Parathyroid adenoma (tissue), 2 donors: ENCODE measurements around the gene MAP3K10.

ENCODE experiments used
- H2AFZ ChIP-seq: fragments of 300-600 bp; sonication (generic); one replicate; pipeline ENCODE4 v1.7.0; 2017; ENCODE audit warnings: antibody characterized with exemption, mild to moderate bottlenecking
- H3K27ac ChIP-seq: fragments of 300-600 bp; sonication (generic); one replicate; pipeline ENCODE4 v1.7.0; 2017
- H3K27me3 ChIP-seq: fragments of 300-600 bp; sonication (generic); one replicate; pipeline ENCODE4 v1.7.0; 2017; ENCODE audit warnings: low read length; ENCODE audit not compliant: control insufficient read depth, insufficient read depth
- H3K36me3 ChIP-seq: fragments of 300-600 bp; sonication (generic); one replicate; pipeline ENCODE4 v1.7.0; 2017; ENCODE audit warnings: low read length; ENCODE audit not compliant: control insufficient read depth, insufficient read depth
- H3K4me1 ChIP-seq: fragments of 300-600 bp; sonication (generic); one replicate; pipeline ENCODE4 v1.7.0; 2017; ENCODE audit warnings: control low read depth
- H3K4me2 ChIP-seq: fragments of 300-600 bp; sonication (generic); one replicate; pipeline ENCODE4 v1.7.0; 2017; ENCODE audit warnings: low read length
- H3K4me3 ChIP-seq: fragments of 300-600 bp; sonication (generic); one replicate; pipeline ENCODE4 v1.7.0; 2017; ENCODE audit warnings: low read depth, low read length
- H3K79me2 ChIP-seq: fragments of 300-600 bp; sonication (generic); one replicate; pipeline ENCODE4 v1.7.0; 2017; ENCODE audit warnings: control low read depth
- H3K9ac ChIP-seq: fragments of 300-600 bp; sonication (generic); one replicate; pipeline ENCODE4 v1.7.0; 2017; ENCODE audit warnings: mild to moderate bottlenecking
- H3K9me3 ChIP-seq: fragments of 300-600 bp; sonication (generic); one replicate; pipeline ENCODE4 v1.7.0; 2017; ENCODE audit warnings: low read length; ENCODE audit not compliant: control insufficient read depth
- CTCF ChIP-seq: fragments of 300-600 bp; sonication (generic); IDR thresholded peaks from one replicate; pipeline ENCODE4 v1.7.0; 2017; ENCODE audit warnings: antibody characterized with exemption, mild to moderate bottlenecking
- donor health status: primary hyperparathyroidism.

MAP3K10 gene

GRCh38 chr19:40252395-40252794 lies 61.2 kb downstream of the MAP3K10 start:
- no peak overlapping the region for H3K9ac ChIP-seq
- no peaks in the 10 kb centered on the region for H3K27me3 ChIP-seq
- no peak overlapping the region for H3K4me2 ChIP-seq
- H3K4me1 ChIP-seq: peaks cover 17% of the 10 kb centered on the region
- no peaks in the 10 kb centered on the region for H3K9me3 ChIP-seq
- no peaks in the 10 kb centered on the region for H3K36me3 ChIP-seq
- H3K79me2 ChIP-seq: peaks cover 30% of the 10 kb centered on the region
- no peak overlapping the region for H2AFZ ChIP-seq
- no peak for TF ChIP-seq CTCF
- H3K4me3 ChIP-seq: no peak overlapping the region
- H3K27ac ChIP-seq: no peak overlapping the region

- no peak for TF ChIP-seq CTCF
- H3K79me2 ChIP-seq: peaks cover 36% of the 10 kb centered on the region
- no peak overlapping the region for H3K27ac ChIP-seq
- no peak overlapping the region for H2AFZ ChIP-seq
- H3K36me3 ChIP-seq: no peaks in the 10 kb centered on the region
- no peak overlapping the region for H3K4me3 ChIP-seq
- H3K9me3 ChIP-seq: no peaks in the 10 kb centered on the region
- H3K27me3 ChIP-seq: no peaks in the 10 kb centered on the region
- H3K9ac ChIP-seq: no peak overlapping the region
- H3K4me2 ChIP-seq: no peak overlapping the region
- H3K4me1 ChIP-seq: peaks cover 13% of the 10 kb centered on the region
Observed at GRCh38 chr19:40253611-40254092, 62.4 kb downstream of the MAP3K10 start.

- H3K4me2 ChIP-seq: no peak overlapping the region
- peaks cover 13% of the 10 kb centered on the region for H3K4me1 ChIP-seq
- peaks cover 34% of the 10 kb centered on the region for H3K79me2 ChIP-seq
- no peak overlapping the region for H3K9ac ChIP-seq
- H2AFZ ChIP-seq: no peak overlapping the region
- H3K27ac ChIP-seq: no peak overlapping the region
- no peak overlapping the region for H3K4me3 ChIP-seq
- no peaks in the 10 kb centered on the region for H3K9me3 ChIP-seq
- no peaks in the 10 kb centered on the region for H3K27me3 ChIP-seq
- TF ChIP-seq CTCF: no peak
- no peaks in the 10 kb centered on the region for H3K36me3 ChIP-seq
Observed at GRCh38 chr19:40254714-40255418, 63.6 kb downstream of the MAP3K10 start.

GRCh38 chr19:40255619-40256166 lies 64.5 kb downstream of the MAP3K10 start:
- TF ChIP-seq CTCF: no peak
- no peaks in the 10 kb centered on the region for H3K9me3 ChIP-seq
- H3K4me1 ChIP-seq: peaks cover 13% of the 10 kb centered on the region
- H3K4me2 ChIP-seq: no peak overlapping the region
- H3K4me3 ChIP-seq: no peak overlapping the region
- peaks cover 40% of the 10 kb centered on the region for H3K79me2 ChIP-seq
- no peak overlapping the region for H2AFZ ChIP-seq
- H3K27ac ChIP-seq: no peak overlapping the region
- H3K36me3 ChIP-seq: no peaks in the 10 kb centered on the region
- no peak overlapping the region for H3K9ac ChIP-seq
- H3K27me3 ChIP-seq: no peaks in the 10 kb centered on the region

GRCh38 chr19:40256512-40256911 lies 65.3 kb downstream of the MAP3K10 start:
- Histone ChIP-seq H3K4me3 (no peak overlapping the region), H2AFZ (no peak overlapping the region), H3K79me2 (peaks cover 45% of the 10 kb centered on the region), H3K4me1 (peaks cover 13% of the 10 kb centered on the region), H3K4me2 (no peak overlapping the region), H3K27ac (peak overlapping the region; percentile 70), H3K9ac (no peak overlapping the region), H3K9me3 (no peaks in the 10 kb centered on the region), H3K27me3 (no peaks in the 10 kb centered on the region), H3K36me3 (no peaks in the 10 kb centered on the region)
- no peak for TF ChIP-seq CTCF
